HG03565 (cell line): ENCODE data around the gene CCDC33.

Source experiments
- ATAC-seq: cut with Tn5 transposase; IDR thresholded peaks from one replicate; pipeline ENCODE4 v1.9.1; 2021; ENCODE audit warnings: mild to moderate bottlenecking, moderate library complexity; ENCODE audit not compliant: unreplicated experiment

Gene CCDC33

GRCh38 chr15:74281147-74282133, 45.3 kb downstream of the CCDC33 start:
- ATAC-seq = no peak

- no peak for ATAC-seq
These were observed 47.2 kb downstream of the CCDC33 start for GRCh38 chr15:74283368-74283767.

GRCh38 chr15:74289671-74290070, 53.5 kb downstream of the CCDC33 start:
- ATAC-seq = no peak

GRCh38 chr15:74290645-74291044, 54.5 kb downstream of the CCDC33 start:
- no peak for ATAC-seq

- ATAC-seq = no peak
These were observed 55.3 kb downstream of the CCDC33 start for GRCh38 chr15:74291101-74292071.

GRCh38 chr15:74293021-74293810, 57.1 kb downstream of the CCDC33 start:
- no peak for ATAC-seq

- no peak for ATAC-seq
These were observed 57.9 kb downstream of the CCDC33 start for GRCh38 chr15:74294010-74294409.

- ATAC-seq = no peak
These were observed 59.7 kb downstream of the CCDC33 start for GRCh38 chr15:74295800-74296199.

- no peak for ATAC-seq
These were observed 61.8 kb downstream of the CCDC33 start for GRCh38 chr15:74297887-74298286.

GRCh38 chr15:74300057-74300795, 64.1 kb downstream of the CCDC33 start:
- ATAC-seq = no peak

GRCh38 chr15:74301583-74302361, 65.6 kb downstream of the CCDC33 start:
- ATAC-seq = no peak

GRCh38 chr15:74302821-74303359, 66.8 kb downstream of the CCDC33 start:
- ATAC-seq = no peak

GRCh38 chr15:74303741-74304309, 67.7 kb downstream of the CCDC33 start:
- no peak for ATAC-seq

- no peak for ATAC-seq
These were observed 68.3 kb downstream of the CCDC33 start for GRCh38 chr15:74304431-74304830.

- ATAC-seq = no peak
These were observed 69.6 kb downstream of the CCDC33 start for GRCh38 chr15:74305687-74306086.

- no peak for ATAC-seq
These were observed 70.7 kb downstream of the CCDC33 start for GRCh38 chr15:74306781-74307217.

GRCh38 chr15:74307827-74308811, 72.0 kb downstream of the CCDC33 start:
- ATAC-seq = no peak
